GM23338 (cell line): ENCODE results near the gene IGSF21. TPM values are rescaled to one million over a fixed set of nuclear protein-coding genes. Genes with fewer than 3 reads are reported as not detected.
A peak's percentile ranks its signal among the peaks of the same experiment; 100 is the strongest.

Source experiments
- ATAC-seq: fragments of 200-7000 bp; cut with Tn5 transposase; 3 replicates; pipeline ENCODE4 v1.9.1; 2020
- DNase-seq: peaks from one replicate; pipeline ENCODE4 v3.0.0-alpha.2; 2015; ENCODE audit warnings: low spot score
- H2AFZ ChIP-seq: fragments of 200-600 bp; sonication (generic); 2 replicates; pipeline ENCODE4 v1.8.0; 2016; ENCODE audit warnings: antibody characterized with exemption, mild to moderate bottlenecking, moderate library complexity
- H3F3A ChIP-seq: fragments of 200-600 bp; sonication (generic); replicated peaks from 2 replicates; pipeline ENCODE4 v1.8.0; 2017; ENCODE audit warnings: antibody characterized with exemption, mixed run types, low read depth
- H3K27ac ChIP-seq: fragments of 200-600 bp; sonication (generic); 2 replicates; pipeline ENCODE4 v1.6.1; 2016; ENCODE audit warnings: low read depth
- H3K27me3 ChIP-seq: fragments of 200-600 bp; sonication (generic); 2 replicates; pipeline ENCODE4 v1.8.0; 2016; ENCODE audit warnings: mild to moderate bottlenecking, mixed run types, moderate library complexity; ENCODE audit not compliant: insufficient read depth
- H3K36me3 ChIP-seq: fragments of 200-600 bp; sonication (generic); 2 replicates; pipeline ENCODE4 v1.8.0; 2016; ENCODE audit warnings: mild to moderate bottlenecking; ENCODE audit not compliant: insufficient read depth
- H3K4me1 ChIP-seq: fragments of 200-600 bp; sonication (generic); 2 replicates; pipeline ENCODE4 v1.8.0; 2016; ENCODE audit warnings: mild to moderate bottlenecking, moderate library complexity; ENCODE audit not compliant: insufficient read depth
- H3K4me2 ChIP-seq: fragments of 200-600 bp; sonication (generic); 2 replicates; pipeline ENCODE4 v1.7.1; 2017; ENCODE audit warnings: mixed run types
- H3K4me3 ChIP-seq: fragments of 200-600 bp; sonication (generic); 2 replicates; pipeline ENCODE4 v1.6.1; 2016; ENCODE audit warnings: mixed run types
- H3K79me2 ChIP-seq: fragments of 200-600 bp; sonication (generic); replicated peaks from 2 replicates; pipeline ENCODE4 v1.8.0; 2017; ENCODE audit warnings: mild to moderate bottlenecking; ENCODE audit not compliant: insufficient read depth
- H3K9me2 ChIP-seq: fragments of 200-600 bp; sonication (generic); 2 replicates; pipeline ENCODE4 v1.8.0; 2017; ENCODE audit not compliant: insufficient read depth
- H4K20me1 ChIP-seq: fragments of 200-600 bp; sonication (generic); replicated peaks from 2 replicates; pipeline ENCODE4 v1.8.0; 2017; ENCODE audit warnings: mild to moderate bottlenecking; ENCODE audit not compliant: insufficient read depth
- H3K27ac Mint-ChIP-seq: 2 replicates; pipeline ENCODE4 v1.8.0; 2020; ENCODE audit warnings: inconsistent platforms, mild to moderate bottlenecking, moderate library complexity, mixed read lengths
- H3K27me3 Mint-ChIP-seq: 3 replicates; pipeline ENCODE4 v1.8.0; 2022; ENCODE audit warnings: low read depth, mild to moderate bottlenecking, moderate library complexity, mixed read lengths, inconsistent platforms; ENCODE audit not compliant: insufficient read depth, poor library complexity
- H3K36me3 Mint-ChIP-seq: 3 replicates; pipeline ENCODE4 v1.8.0; 2021; ENCODE audit warnings: low read depth, mild to moderate bottlenecking, inconsistent platforms, moderate library complexity, mixed read lengths
- H3K4me1 Mint-ChIP-seq: 3 replicates; pipeline ENCODE4 v1.8.0; 2020; ENCODE audit warnings: mild to moderate bottlenecking, inconsistent platforms, mixed read lengths
- H3K4me3 Mint-ChIP-seq: 3 replicates; pipeline ENCODE4 v1.8.0; 2021; ENCODE audit warnings: moderate library complexity, mild to moderate bottlenecking, inconsistent platforms, mixed read lengths
- H3K9me3 Mint-ChIP-seq: 3 replicates; pipeline ENCODE4 v1.8.0; 2020; ENCODE audit warnings: moderate library complexity, mild to moderate bottlenecking, inconsistent platforms, mixed read lengths
- CREB1 ChIP-seq: fragments of 250-450 bp; sonication (Bioruptor Pico); IDR thresholded peaks from 2 replicates; pipeline ENCODE4 v1.5.0; 2020; ENCODE audit warnings: low read depth, mild to moderate bottlenecking, moderate library complexity
- EZH2 ChIP-seq: fragments of 200-600 bp; sonication (generic); IDR thresholded peaks from one replicate; pipeline ENCODE4 v1.8.0; 2017; ENCODE audit warnings: antibody characterized with exemption, mild to moderate bottlenecking, low read depth; ENCODE audit not compliant: unreplicated experiment
- NANOG ChIP-seq: IDR thresholded peaks from 2 replicates; pipeline ENCODE4 v1.6.1; 2016; ENCODE audit warnings: antibody characterized with exemption, borderline replicate concordance
- POLR2AphosphoS5 ChIP-seq: IDR thresholded peaks from 2 replicates; pipeline ENCODE4 v1.6.1; 2016; ENCODE audit warnings: antibody characterized with exemption, low read depth
- polyA plus RNA-seq: library from polyadenylated mRNA; unstranded; fragments of >200 nt; fragmentation: Nextera tagmentation; extraction: Ambion mirVana; gene quantifications from 2 replicates; pipeline ENCODE4 v1.2.1, GENCODE V29; 2016
- total RNA-seq: library from RNA; depleted of rRNA; stranded (reverse); fragments of >200 nt; shearing (Covaris generic); gene quantifications from 2 replicates; pipeline ENCODE4 v1.2.3, GENCODE V29; 2014
- TF ChIP-seq, protein P1 (sequence below), 2 experiments: fragments of 200-600 bp in 1 of 2; sonication (generic) in 1 of 2; conservative IDR thresholded peaks; 2 replicates each; pipeline versions ENCODE4 v1.5.1 to v1.6.1; 2016 to 2017; ENCODE audit warnings: antibody characterized with exemption in 2 of 2, low read depth in 2 of 2, mild to moderate bottlenecking in 2 of 2, moderate library complexity in 1 of 2

IGSF21 gene
- total and polyA plus RNA-seq, 2 experiments from 2014 or later, result 15.6 to 15.7 TPM

DNA sequence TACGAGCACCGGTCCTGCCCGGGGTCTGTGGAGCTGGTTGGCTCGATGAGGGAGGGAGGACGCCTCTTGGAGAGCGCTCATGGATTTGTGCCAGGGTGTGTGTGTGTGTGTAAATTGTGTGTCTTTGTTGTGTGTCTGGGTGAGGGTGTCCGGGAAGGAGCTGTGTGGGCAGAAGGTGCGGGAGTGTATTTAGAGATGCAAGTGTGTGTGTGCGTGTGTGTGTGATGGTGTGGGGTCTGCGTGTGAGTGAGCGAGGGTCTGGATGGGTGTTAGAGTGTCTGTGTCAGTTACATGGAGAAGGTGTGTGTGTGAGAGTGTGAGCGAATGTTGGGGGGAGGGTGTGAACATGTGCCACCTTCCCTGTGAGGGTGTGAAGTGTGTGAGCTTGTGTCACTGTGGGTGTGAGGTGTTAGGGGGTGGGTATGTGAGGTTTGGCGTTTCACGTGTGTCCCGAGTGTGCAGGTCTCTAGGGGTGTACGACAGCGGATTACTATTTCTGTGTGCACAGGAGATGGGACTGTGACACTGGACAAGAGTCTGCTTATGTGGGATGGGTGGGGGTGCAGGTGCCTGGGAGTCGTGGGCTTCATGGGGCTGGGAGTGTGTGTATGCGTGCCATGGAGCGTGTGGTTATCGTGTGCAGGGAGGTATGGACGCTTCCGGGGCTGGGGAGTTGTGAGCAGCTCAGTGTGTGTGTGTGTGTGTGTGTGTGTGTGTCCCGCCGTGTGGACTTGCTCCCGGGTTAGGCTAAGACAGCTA lies 880 bp downstream of the IGSF21 start:
- peaks cover 28% of the 10 kb centered on the region for H3K4me1 ChIP-seq

DNA sequence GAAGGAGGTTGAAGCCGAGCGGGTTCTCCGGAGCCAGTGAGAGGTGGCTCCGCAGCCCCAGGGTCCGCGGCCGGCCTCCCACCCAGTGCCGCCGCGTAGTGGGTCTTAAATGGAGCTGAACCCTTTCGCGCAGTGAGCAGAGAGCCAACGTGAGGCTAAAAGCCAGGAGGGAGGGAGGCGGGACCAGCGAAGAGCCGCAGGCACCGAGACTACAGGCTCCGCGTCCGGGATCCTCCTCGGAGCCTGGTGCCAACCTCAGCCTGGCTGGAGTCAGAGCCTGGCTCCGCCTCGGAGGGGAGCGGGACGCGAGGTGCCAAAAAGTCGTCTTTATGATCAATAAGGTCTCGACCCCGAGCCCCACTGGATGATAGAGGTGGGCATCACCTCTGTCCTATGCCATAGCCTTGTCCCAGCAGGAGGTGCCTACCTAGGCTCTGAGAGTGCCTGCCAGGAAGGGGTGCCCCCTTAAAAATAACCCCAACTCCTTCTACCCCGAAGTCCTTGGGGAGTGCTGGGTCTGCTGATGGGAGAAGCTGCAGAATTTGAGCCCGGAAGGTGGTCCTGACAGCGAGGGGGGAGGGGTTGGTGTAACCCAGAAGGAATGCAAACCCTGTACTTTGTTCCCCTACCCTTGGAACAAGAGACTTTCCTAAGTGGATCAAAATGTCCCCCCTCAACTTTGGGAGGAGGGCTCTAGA lies 1.6 kb downstream of the IGSF21 start:
- TF ChIP-seq NANOG (no peak), POLR2AphosphoS5 (0 out of 2 replicates have a peak, but pooled peaks have one; percentile 15), EZH2 (peak; percentile 7)
- no peaks in the 10 kb centered on the region; the same call in 2 of the 3 replicates for H3K36me3 Mint-ChIP-seq
- Histone ChIP-seq H3K36me3 (no peaks in the 10 kb centered on the region), H3K4me1 (peaks cover 28% of the 10 kb centered on the region), H3K9me2 (no peaks in the 10 kb centered on the region), H3K27me3 (peaks cover 72% of the 10 kb centered on the region), H4K20me1 (peaks cover 16% of the 10 kb centered on the region; the same call in 1 of the 2 replicates), H3F3A (peaks cover 9% of the 10 kb centered on the region), H2AFZ (no peak overlapping the region), H3K4me3 (peak overlapping the region; percentile 80), H3K79me2 (peaks cover 26% of the 10 kb centered on the region; the same call in 1 of the 2 replicates), H3K4me2 (peak overlapping the region; percentile 96), H3K27ac (no peak overlapping the region)
- no peaks in the 10 kb centered on the region; the same call in 2 of the 3 replicates for H3K9me3 Mint-ChIP-seq
- H3K4me3 Mint-ChIP-seq, result peak overlapping the region; percentile 79
- ATAC-seq (peak; percentile 4), DNase-seq (peak; percentile 51)
- no peak overlapping the region for H3K27ac Mint-ChIP-seq
- peaks cover 24% of the 10 kb centered on the region for H3K4me1 Mint-ChIP-seq
- H3K27me3 Mint-ChIP-seq, result peaks cover 44% of the 10 kb centered on the region

More for the DNA sequence above, 880 bp downstream of the IGSF21 start:
- H3K4me3 ChIP-seq, result peak overlapping the region; percentile 80
- Mint-ChIP-seq H3K27me3 (peaks cover 51% of the 10 kb centered on the region), H3K4me3 (peak overlapping the region; percentile 79), H3K9me3 (no peaks in the 10 kb centered on the region; the same call in 2 of the 3 replicates), H3K27ac (no peak overlapping the region), H3K36me3 (no peaks in the 10 kb centered on the region; the same call in 2 of the 3 replicates), H3K4me1 (peaks cover 24% of the 10 kb centered on the region)
- H4K20me1 ChIP-seq, result peaks cover 16% of the 10 kb centered on the region; the same call in 1 of the 2 replicates
- H3F3A ChIP-seq, result peaks cover 12% of the 10 kb centered on the region
- H3K4me2 ChIP-seq, result peak overlapping the region; percentile 96
- peaks cover 72% of the 10 kb centered on the region for H3K27me3 ChIP-seq
- H3K36me3 ChIP-seq, result no peaks in the 10 kb centered on the region
- peaks cover 24% of the 10 kb centered on the region; the same call in 1 of the 2 replicates for H3K79me2 ChIP-seq
- ATAC-seq (no peak), DNase-seq (no peak)
- no peaks in the 10 kb centered on the region for H3K9me2 ChIP-seq
- no peak overlapping the region for H2AFZ ChIP-seq
- TF ChIP-seq EZH2, result peak; percentile 15
- TF ChIP-seq, protein P1, sequence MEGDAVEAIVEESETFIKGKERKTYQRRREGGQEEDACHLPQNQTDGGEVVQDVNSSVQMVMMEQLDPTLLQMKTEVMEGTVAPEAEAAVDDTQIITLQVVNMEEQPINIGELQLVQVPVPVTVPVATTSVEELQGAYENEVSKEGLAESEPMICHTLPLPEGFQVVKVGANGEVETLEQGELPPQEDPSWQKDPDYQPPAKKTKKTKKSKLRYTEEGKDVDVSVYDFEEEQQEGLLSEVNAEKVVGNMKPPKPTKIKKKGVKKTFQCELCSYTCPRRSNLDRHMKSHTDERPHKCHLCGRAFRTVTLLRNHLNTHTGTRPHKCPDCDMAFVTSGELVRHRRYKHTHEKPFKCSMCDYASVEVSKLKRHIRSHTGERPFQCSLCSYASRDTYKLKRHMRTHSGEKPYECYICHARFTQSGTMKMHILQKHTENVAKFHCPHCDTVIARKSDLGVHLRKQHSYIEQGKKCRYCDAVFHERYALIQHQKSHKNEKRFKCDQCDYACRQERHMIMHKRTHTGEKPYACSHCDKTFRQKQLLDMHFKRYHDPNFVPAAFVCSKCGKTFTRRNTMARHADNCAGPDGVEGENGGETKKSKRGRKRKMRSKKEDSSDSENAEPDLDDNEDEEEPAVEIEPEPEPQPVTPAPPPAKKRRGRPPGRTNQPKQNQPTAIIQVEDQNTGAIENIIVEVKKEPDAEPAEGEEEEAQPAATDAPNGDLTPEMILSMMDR (conservative IDR thresholded peaks at IDR 0.05; ENCODE audit: low read depth in 2 of 2), result no peak
- TF ChIP-seq CREB1 (CRISPR knock-in tag), result no peak
- no peak overlapping the region for H3K27ac ChIP-seq
